ENCODE measurements around the gene FLYWCH2.

Gene FLYWCH2

DNA sequence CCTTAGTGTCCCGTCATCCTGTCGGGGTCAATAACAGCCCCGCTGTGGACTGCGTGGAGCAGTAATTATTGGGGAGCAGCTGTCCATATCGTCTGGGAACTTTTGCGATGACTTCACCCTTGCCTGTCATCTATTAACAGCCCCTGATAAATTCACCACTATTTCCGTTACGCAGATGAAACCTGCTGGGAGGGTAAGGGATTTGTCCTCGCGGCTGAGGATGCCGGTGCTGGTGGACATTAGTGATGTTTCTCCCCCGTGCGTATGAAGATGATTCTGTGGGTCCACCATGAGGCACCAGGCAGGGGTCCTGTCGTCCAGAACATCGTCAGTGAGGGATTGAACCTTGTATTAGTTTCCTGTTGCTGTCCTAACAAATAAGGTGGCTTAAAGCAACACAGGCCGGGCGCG, 1.0 kb downstream of the FLYWCH2 start:
- DNase-seq: no peak

DNA sequence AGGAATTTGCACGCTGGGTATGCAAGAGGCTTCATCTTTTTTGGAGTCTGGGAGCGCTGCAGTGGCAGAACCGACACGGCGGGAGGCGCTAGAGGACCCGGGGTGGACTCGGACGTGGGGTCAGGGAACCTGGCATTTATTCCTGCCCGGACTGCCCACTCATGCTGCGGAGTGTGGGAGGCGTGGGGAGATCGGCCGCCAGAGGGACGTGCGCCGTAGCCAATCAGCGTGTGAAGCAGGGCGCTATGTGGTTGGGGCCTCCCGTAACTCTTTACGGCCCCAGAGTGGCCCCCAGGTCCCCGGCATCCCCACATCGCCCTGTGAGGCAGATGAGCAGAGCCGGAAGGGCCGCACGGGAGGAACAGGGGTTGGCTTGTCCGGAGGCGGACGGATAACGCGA, 11.2 kb downstream of the FLYWCH2 start:
- no peak for DNase-seq

GRCh38 chr16:2895813-2896212, 12.8 kb downstream of the FLYWCH2 start:
- DNase-seq: no peak

DNA sequence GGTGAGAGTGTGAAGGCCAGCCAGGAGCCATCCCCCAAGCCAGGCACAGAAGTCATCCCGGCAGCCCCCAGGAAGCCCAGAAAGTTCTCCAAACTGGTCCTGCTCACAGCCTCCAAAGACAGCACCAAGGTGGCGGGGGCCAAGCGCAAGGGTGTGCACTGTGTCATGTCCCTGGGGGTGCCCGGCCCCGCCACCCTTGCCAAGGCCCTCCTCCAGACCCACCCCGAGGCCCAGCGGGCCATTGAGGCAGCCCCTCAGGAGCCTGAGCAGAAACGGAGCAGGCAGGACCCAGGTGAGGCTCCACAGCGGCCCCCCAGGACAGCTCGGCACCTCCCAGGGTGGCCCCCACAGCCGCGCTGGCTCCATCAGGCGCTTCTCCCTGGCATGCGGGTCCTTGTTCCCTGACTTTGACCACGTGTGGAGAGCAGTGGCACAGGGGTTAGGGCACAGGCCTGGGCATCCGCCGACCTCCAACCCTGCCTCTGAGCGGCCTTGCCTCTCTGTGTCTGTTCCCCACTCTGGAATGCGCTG, 13.5 kb downstream of the FLYWCH2 start:
- DNase-seq: no peak

- peak; percentile 37 for DNase-seq
Measured at GRCh38 chr16:2897110-2897509, 14.1 kb downstream of the FLYWCH2 start.

- no peak for DNase-seq
Measured at GRCh38 chr16:2898831-2899563, 16.0 kb downstream of the FLYWCH2 start.

GRCh38 chr16:2899564-2900072, 16.6 kb downstream of the FLYWCH2 start:
- no peak for DNase-seq

GRCh38 chr16:2900526-2901075, 17.6 kb downstream of the FLYWCH2 start:
- no peak for DNase-seq

DNA sequence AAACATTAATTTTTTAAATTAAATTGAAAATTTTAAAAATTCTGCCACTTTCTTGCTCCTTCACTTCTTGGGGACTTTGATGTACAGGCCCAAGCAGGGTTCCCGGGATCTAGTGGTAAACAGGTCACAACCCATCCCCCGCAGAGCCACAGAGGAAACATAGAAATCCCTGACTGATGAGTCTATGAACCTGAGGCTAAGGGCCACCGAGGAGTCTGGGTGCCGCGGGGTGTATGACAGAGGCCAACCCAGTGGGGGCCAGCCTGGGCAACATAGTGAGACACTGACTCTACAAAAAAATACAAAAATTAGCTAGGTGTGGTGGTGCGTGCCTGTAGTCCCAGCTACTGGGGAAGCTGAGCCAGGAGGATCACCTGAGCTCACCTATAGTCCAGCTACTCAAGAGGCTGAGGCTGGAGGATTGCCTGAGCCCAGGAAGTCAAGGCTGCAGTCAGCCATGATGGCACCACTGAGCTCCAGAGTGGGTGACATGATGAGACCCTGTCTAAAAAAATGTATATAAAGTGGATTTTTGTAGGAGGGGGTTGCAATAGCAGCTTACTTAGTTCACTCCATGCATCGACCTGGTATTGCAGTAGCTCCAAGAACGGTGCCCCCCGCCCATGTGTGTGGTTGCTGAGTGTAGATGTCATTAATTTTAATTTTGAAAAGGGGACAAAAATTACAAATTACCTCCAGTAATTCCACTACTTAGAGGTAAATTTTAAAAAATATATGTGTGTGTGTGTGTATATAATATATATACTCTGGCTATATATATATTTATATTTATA, 19.5 kb downstream of the FLYWCH2 start:
- DNase-seq: no peak

DNA sequence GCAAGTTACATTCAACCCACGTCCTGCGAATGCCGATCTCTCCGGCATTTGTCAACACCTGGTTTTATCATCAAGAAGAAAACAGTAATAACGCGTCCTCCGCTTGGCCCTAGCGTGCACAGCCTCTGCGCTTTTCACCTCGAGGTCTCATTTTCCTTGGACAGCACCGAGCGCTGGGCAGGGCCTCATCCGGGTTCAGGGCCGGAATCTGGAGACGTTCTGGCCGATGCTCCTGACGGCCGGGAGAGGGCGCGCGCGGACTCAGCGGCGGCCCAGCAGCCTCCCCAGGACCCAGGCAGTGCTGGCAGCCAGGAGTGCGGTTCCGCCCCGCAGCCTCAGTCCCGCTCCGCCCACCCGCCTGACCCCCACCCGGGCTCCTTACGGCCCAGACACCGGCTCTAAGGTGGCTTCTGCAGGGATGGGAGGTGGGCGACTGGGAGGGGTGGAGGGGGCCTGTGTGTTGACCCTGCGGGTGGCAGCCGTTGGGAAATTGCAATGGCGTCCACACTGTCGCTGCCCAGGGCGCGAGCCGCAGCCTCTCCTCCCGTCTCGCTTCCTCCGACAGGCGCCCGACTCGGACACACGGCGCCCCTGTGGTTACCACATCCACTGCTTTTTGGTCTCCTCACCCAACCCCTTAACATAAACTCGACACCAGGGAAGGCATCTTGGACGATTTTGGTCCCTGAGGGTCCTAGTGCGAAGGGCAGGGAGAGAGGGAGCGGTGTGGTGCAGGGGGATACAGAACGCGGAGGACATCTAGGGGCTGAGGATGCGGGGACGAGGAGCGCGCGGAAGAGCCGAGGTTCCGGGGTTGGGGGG, 21.3 kb downstream of the FLYWCH2 start:
- peak; percentile 77 for DNase-seq

DNA sequence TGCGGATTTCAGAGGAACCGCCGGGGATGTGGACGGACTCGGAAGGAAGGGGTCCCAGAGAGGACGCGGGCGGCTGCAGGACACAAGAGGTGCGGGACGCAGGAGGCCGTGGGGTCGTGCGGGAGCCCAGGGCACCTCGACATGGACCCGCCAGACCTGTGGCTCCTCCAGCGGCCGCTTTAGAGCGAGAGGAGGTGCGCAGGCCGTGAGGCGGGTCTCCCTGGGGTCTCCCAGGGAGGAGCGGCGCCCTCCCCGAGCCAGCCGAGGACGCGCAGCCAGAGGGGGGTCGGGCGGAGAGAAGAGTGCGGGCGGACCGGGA, 21.9 kb downstream of the FLYWCH2 start:
- DNase-seq: no peak

GRCh38 chr16:2905241-2905987, 22.4 kb downstream of the FLYWCH2 start:
- DNase-seq: peak; percentile 99

- no peak for DNase-seq
Measured at GRCh38 chr16:2905988-2906387, 23.0 kb downstream of the FLYWCH2 start.

- DNase-seq: peak; percentile 70
Measured at GRCh38 chr16:2907084-2907753, 24.2 kb downstream of the FLYWCH2 start.

DNA sequence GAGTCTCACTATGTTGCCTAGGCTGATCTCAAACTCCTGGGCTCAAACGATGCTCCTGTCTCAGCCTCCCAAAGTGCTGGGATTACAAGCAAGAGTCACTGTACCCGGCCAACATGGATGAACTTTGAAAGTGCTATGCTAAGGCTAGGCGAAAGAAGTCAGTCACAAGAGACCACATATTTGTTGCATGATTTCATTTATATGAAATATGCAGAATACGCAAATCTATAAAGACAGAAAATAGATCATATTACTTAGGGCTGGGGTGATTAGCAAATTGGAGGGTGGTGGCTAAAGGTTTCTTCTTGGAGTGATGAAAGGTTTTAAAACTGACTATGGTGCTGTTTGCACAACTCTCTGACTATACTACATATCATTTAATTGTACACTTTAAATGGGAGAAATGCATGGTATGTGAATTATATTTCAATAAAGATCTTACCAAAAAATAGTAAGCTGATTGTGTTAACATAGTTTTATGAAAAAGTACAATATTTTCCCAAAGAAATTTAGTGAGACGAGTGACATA, 27.5 kb downstream of the FLYWCH2 start:
- DNase-seq: peak; percentile 38

GRCh38 chr16:2911638-2912329, 28.8 kb downstream of the FLYWCH2 start, which contains the start of gene FLYWCH1:
TSS of gene FLYWCH1 (plus strand) at chr16:2911931. CDS start at chr16:2929686, 17,755 bp downstream.
- DNase-seq: peak; percentile 95

GRCh38 chr16:2912330-2913199, 29.6 kb downstream of the FLYWCH2 start:
- peak; percentile 65 for DNase-seq

- no peak for DNase-seq
Measured at GRCh38 chr16:2913603-2914002, 30.6 kb downstream of the FLYWCH2 start.

DNA sequence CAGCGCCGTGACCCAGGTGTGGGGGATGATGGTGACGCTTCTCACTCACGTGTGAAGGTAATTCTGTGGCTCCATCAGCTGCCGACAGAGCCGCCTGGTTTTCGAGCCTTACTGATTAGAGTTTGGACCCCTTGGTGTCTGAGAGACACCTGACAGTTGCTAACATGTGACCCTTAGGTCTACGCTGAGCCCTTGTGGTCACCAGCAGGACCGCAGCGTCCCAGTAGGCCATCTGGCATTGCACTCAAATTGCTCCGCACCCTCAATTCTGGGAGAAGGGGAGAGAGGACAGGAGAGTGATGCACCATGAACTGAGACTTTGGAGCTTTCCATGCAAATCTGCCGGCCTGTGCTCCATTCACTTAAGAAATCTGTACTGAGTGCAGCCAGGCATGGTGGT, 31.2 kb downstream of the FLYWCH2 start:
- no peak for DNase-seq
